ENCODE data around the gene TOGARAM1. TPM values are rescaled to one million over a fixed set of nuclear protein-coding genes. Genes with fewer than 3 reads are reported as not detected.

TOGARAM1 gene
- total RNA-seq, 1 donor from 2014 or later: 18.5 TPM

GRCh38 chr14:44944107-44944506 lies 17.9 kb upstream of the TOGARAM1 start:
- no peak for DNase-seq
- no peaks in the 10 kb centered on the region for H3K4me1 ChIP-seq
- no peaks in the 10 kb centered on the region for H3K9me3 ChIP-seq
- ATAC-seq: no peak
- no peak overlapping the region for H3K4me3 ChIP-seq
- TF ChIP-seq CTCF (IDR thresholded peaks at IDR 0.05): no peak
- H3K27me3 ChIP-seq (ENCODE audit: low read depth): no peaks in the 10 kb centered on the region
- peaks cover 28% of the 10 kb centered on the region for H3K36me3 ChIP-seq
- no peak overlapping the region for H3K27ac ChIP-seq
- intact Hi-C loops (cut with DNase I): no loop called here

- Histone ChIP-seq H3K27me3 (ENCODE audit: low read depth) (no peaks in the 10 kb centered on the region), H3K4me1 (no peaks in the 10 kb centered on the region), H3K36me3 (peaks cover 24% of the 10 kb centered on the region), H3K27ac (no peak overlapping the region), H3K4me3 (no peak overlapping the region), H3K9me3 (no peaks in the 10 kb centered on the region)
- ATAC-seq: no peak
- intact Hi-C loops (cut with DNase I): no loop called here
- no peak for DNase-seq
- TF ChIP-seq CTCF (IDR thresholded peaks at IDR 0.05): no peak
Observed at GRCh38 chr14:44945264-44945663, 16.7 kb upstream of the TOGARAM1 start.

GRCh38 chr14:44951051-44951450 lies 10.9 kb upstream of the TOGARAM1 start:
- no peak for TF ChIP-seq CTCF (IDR thresholded peaks at IDR 0.05)
- intact Hi-C loops (cut with DNase I): no loop called here

GRCh38 chr14:44952391-44953110 lies 9.4 kb upstream of the TOGARAM1 start:
- Histone ChIP-seq H3K9me3 (no peaks in the 10 kb centered on the region), H3K4me1 (peaks cover 9% of the 10 kb centered on the region), H3K4me3 (no peak overlapping the region), H3K36me3 (peaks cover 7% of the 10 kb centered on the region), H3K27ac (no peak overlapping the region), H3K27me3 (ENCODE audit: low read depth) (no peaks in the 10 kb centered on the region)
- DNase-seq: no peak
- ATAC-seq: no peak
- intact Hi-C loops (cut with DNase I): no loop called here
- TF ChIP-seq CTCF (IDR thresholded peaks at IDR 0.05): no peak

More at GRCh38 chr14:44951051-44951450, 10.9 kb upstream of the TOGARAM1 start:
- H3K27ac ChIP-seq: no peak overlapping the region
- ATAC-seq (no peak), DNase-seq (no peak)
- peaks cover 7% of the 10 kb centered on the region for H3K36me3 ChIP-seq
- H3K27me3 ChIP-seq (ENCODE audit: low read depth): no peaks in the 10 kb centered on the region
- no peaks in the 10 kb centered on the region for H3K9me3 ChIP-seq
- peaks cover 6% of the 10 kb centered on the region for H3K4me1 ChIP-seq
- no peak overlapping the region for H3K4me3 ChIP-seq

GRCh38 chr14:44954750-44955149 lies 7.2 kb upstream of the TOGARAM1 start:
- H3K4me3 ChIP-seq: no peak overlapping the region
- H3K27me3 ChIP-seq (ENCODE audit: low read depth): no peaks in the 10 kb centered on the region
- no peaks in the 10 kb centered on the region for H3K9me3 ChIP-seq
- H3K27ac ChIP-seq: no peak overlapping the region
- intact Hi-C loops (cut with DNase I): no loop called here
- ATAC-seq: no peak
- peaks cover 7% of the 10 kb centered on the region for H3K36me3 ChIP-seq
- no peak for TF ChIP-seq CTCF (IDR thresholded peaks at IDR 0.05)
- H3K4me1 ChIP-seq: peaks cover 31% of the 10 kb centered on the region
- no peak for DNase-seq
